Liver (tissue), 9 donors: Measurements from ENCODE around the gene MMP13. TPM values are rescaled to one million over a fixed set of nuclear protein-coding genes. Genes with fewer than 3 reads are reported as not detected.

ENCODE experiments used
- DNase-seq: peaks from one replicate; pipeline ENCODE4 v3.0.0-alpha.2; 2017; ENCODE audit warnings: low spot score
- H3K27ac ChIP-seq, 2 donors: one replicate each; pipeline ENCODE4 v1.7.0; 2013; ENCODE audit warnings: inconsistent platforms in 2 of 2, low read length in 2 of 2, control low read depth in 1 of 2, low read depth in 1 of 2, mild to moderate bottlenecking in 1 of 2
- H3K27me3 ChIP-seq, 4 donors: one replicate each; pipeline versions ENCODE4 v1.6.1 to v1.7.0; 2013; ENCODE audit warnings: low read length in 3 of 4, inconsistent platforms in 1 of 4, mild to moderate bottlenecking in 1 of 4, moderate library complexity in 1 of 4; ENCODE audit not compliant: control insufficient read depth in 4 of 4, insufficient read depth in 4 of 4
- H3K36me3 ChIP-seq, 4 donors: one replicate each; pipeline versions ENCODE4 v1.6.1 to v1.7.0; 2013; ENCODE audit warnings: low read length in 3 of 4, mild to moderate bottlenecking in 3 of 4, low read depth in 1 of 4, moderate library complexity in 1 of 4; ENCODE audit not compliant: control insufficient read depth in 4 of 4, insufficient read depth in 3 of 4
- H3K4me1 ChIP-seq, 4 donors: one replicate each; pipeline versions ENCODE4 v1.6.1 to v1.7.0; 2013; ENCODE audit warnings: low read length in 3 of 4, mild to moderate bottlenecking in 3 of 4, moderate library complexity in 1 of 4; ENCODE audit not compliant: control insufficient read depth in 4 of 4, insufficient read depth in 4 of 4
- H3K4me3 ChIP-seq, 3 donors: one replicate each; pipeline versions ENCODE4 v1.6.1 to v1.7.0; 2013; ENCODE audit warnings: low read length in 3 of 3, control low read depth in 1 of 3, low read depth in 1 of 3, mild to moderate bottlenecking in 1 of 3
- H3K9ac ChIP-seq, 2 donors: one replicate each; pipeline ENCODE4 v1.7.0; 2013; ENCODE audit warnings: low read length in 2 of 2, mild to moderate bottlenecking in 2 of 2, moderate library complexity in 2 of 2, control low read depth in 1 of 2, low read depth in 1 of 2
- H3K9me3 ChIP-seq, 4 donors: one replicate each; pipeline versions ENCODE4 v1.6.1 to v1.7.0; 2013; ENCODE audit warnings: low read length in 3 of 4; ENCODE audit not compliant: control insufficient read depth in 4 of 4
- ATF3 ChIP-seq: IDR thresholded peaks from 2 replicates; pipeline ENCODE4 v1.6.1; 2016; ENCODE audit warnings: antibody characterized with exemption
- CTCF ChIP-seq: fragments of 150-350 bp; IDR thresholded peaks from 2 replicates; pipeline ENCODE4 v1.5.1; 2017; ENCODE audit warnings: improper control_type of control experiment, low read depth, low read length; ENCODE audit not compliant: missing input control
- EGR1 ChIP-seq, 2 donors: IDR thresholded peaks; 2 replicates each; pipeline ENCODE4 v1.6.1; 2016 to 2018; ENCODE audit warnings: antibody characterized with exemption in 2 of 2, low read depth in 2 of 2
- FOXA1 ChIP-seq: IDR thresholded peaks from 2 replicates; pipeline ENCODE4 v1.6.1; 2016; ENCODE audit warnings: antibody characterized with exemption
- FOXA2 ChIP-seq: IDR thresholded peaks from 2 replicates; pipeline ENCODE4 v1.6.1; 2016; ENCODE audit warnings: antibody characterized with exemption
- GABPA ChIP-seq, 2 donors: IDR thresholded peaks in 1 of 2; conservative IDR thresholded peaks in 1 of 2; 2 replicates each; pipeline ENCODE4 v1.6.1; 2016; ENCODE audit warnings: antibody characterized with exemption in 2 of 2, mild to moderate bottlenecking in 1 of 2, moderate library complexity in 1 of 2
- HNF4A ChIP-seq, 2 donors: conservative IDR thresholded peaks; 2 replicates each; pipeline ENCODE4 v1.6.1; 2016; ENCODE audit warnings: antibody characterized with exemption in 2 of 2, mild to moderate bottlenecking in 2 of 2
- HNF4G ChIP-seq: IDR thresholded peaks from 2 replicates; pipeline ENCODE4 v1.6.1; 2016; ENCODE audit warnings: antibody characterized with exemption
- JUND ChIP-seq, 2 donors: IDR thresholded peaks; 2 replicates each; pipeline ENCODE4 v1.6.1; 2016; ENCODE audit warnings: antibody characterized with exemption in 2 of 2
- MAX ChIP-seq: IDR thresholded peaks from 2 replicates; pipeline ENCODE4 v1.6.1; 2016; ENCODE audit warnings: antibody characterized with exemption
- NR2F2 ChIP-seq: IDR thresholded peaks from 2 replicates; pipeline ENCODE4 v1.6.1; 2016; ENCODE audit warnings: antibody characterized with exemption
- RAD21 ChIP-seq, 2 donors: IDR thresholded peaks; 2 replicates each; pipeline ENCODE4 v1.6.1; 2016; ENCODE audit warnings: antibody characterized with exemption in 2 of 2, mild to moderate bottlenecking in 2 of 2
- RXRA ChIP-seq, 2 donors: IDR thresholded peaks; 2 replicates each; pipeline ENCODE4 v1.6.1; 2017 to 2018; ENCODE audit warnings: antibody characterized with exemption in 2 of 2, mild to moderate bottlenecking in 1 of 2
- SP1 ChIP-seq: IDR thresholded peaks from 2 replicates; pipeline ENCODE4 v1.6.1; 2018; ENCODE audit warnings: antibody characterized with exemption, mild to moderate bottlenecking
- TAF1 ChIP-seq: conservative IDR thresholded peaks from 2 replicates; pipeline ENCODE4 v1.6.1; 2016; ENCODE audit warnings: antibody characterized with exemption, mild to moderate bottlenecking
- YY1 ChIP-seq: IDR thresholded peaks from 2 replicates; pipeline ENCODE4 v1.6.1; 2016; ENCODE audit warnings: antibody characterized with exemption, mild to moderate bottlenecking
- ZBTB33 ChIP-seq: IDR thresholded peaks from 2 replicates; pipeline ENCODE4 v1.6.1; 2016; ENCODE audit warnings: antibody characterized with exemption
- WGBS: extraction: QIAGEN DNeasy Blood & Tissue Kit; methylation state at CpG from one replicate; pipeline ENCODE4 v1.1.7; 2013; 5-methylcytosine and 5-hydroxymethylcytosine counted together
- polyA plus RNA-seq, 2 donors: library from polyadenylated mRNA; stranded (reverse) in 1 of 2; unstranded in 1 of 2; fragments of 200-250 nt in 1 of 2; fragments of >200 nt in 1 of 2; fragmentation: Nextera tagmentation in 1 of 2; extraction: Ambion mirVana in 1 of 2; gene quantifications; one replicate each; pipeline versions ENCODE4 v1.2.1 to v1.2.3, GENCODE V29; 2013 to 2015
- total RNA-seq, 2 donors: library from RNA; depleted of rRNA; stranded (reverse); fragments of >200 nt; gene quantifications; one replicate each; pipeline ENCODE4 v1.2.3, GENCODE V29; 2014
- TF ChIP-seq, protein P1 (sequence below): IDR thresholded peaks from 2 replicates; pipeline ENCODE4 v1.6.1; 2016; ENCODE audit warnings: antibody characterized with exemption, mild to moderate bottlenecking
- donor health status: healthy.
- donor health status: healthy.
- donor health status: healthy.
- donor health status: healthy.
- donor health status: healthy.

Gene MMP13
- total and polyA plus RNA-seq, 4 donors, result not detected

- Histone ChIP-seq H3K27me3 (no peaks in the 10 kb centered on the region), H3K9me3 (no peaks in the 10 kb centered on the region), H3K4me3 (no peak overlapping the region), H3K27ac (no peak overlapping the region), H3K4me1 (no peaks in the 10 kb centered on the region), H3K9ac (no peak overlapping the region), H3K36me3 (no peaks in the 10 kb centered on the region)
- no peak for DNase-seq
- no peak for TF ChIP-seq HNF4A (conservative IDR thresholded peaks at IDR 0.05)
- no peak for TF ChIP-seq RAD21 (IDR thresholded peaks at IDR 0.05)
- no peak for TF ChIP-seq JUND (IDR thresholded peaks at IDR 0.05)
- TF ChIP-seq NR2F2, result no peak
- TF ChIP-seq CTCF, result no peak
- no peak for TF ChIP-seq EGR1 (IDR thresholded peaks at IDR 0.05; ENCODE audit: low read depth in 2 of 2)
- TF ChIP-seq MAX, result no peak
- TF ChIP-seq YY1, result no peak
- no peak for TF ChIP-seq RXRA (IDR thresholded peaks at IDR 0.05)
- TF ChIP-seq SP1, result no peak
- TF ChIP-seq FOXA2, result no peak
- TF ChIP-seq ATF3, result no peak
- TF ChIP-seq HNF4G, result no peak
- TF ChIP-seq GABPA (IDR thresholded peaks at IDR 0.05 in 1 of 2, conservative IDR thresholded peaks at IDR 0.05 in 1 of 2), result no peak
- no peak for TF ChIP-seq FOXA1
- TF ChIP-seq TAF1, result no peak
- no peak for TF ChIP-seq ZBTB33
- TF ChIP-seq, protein P1, sequence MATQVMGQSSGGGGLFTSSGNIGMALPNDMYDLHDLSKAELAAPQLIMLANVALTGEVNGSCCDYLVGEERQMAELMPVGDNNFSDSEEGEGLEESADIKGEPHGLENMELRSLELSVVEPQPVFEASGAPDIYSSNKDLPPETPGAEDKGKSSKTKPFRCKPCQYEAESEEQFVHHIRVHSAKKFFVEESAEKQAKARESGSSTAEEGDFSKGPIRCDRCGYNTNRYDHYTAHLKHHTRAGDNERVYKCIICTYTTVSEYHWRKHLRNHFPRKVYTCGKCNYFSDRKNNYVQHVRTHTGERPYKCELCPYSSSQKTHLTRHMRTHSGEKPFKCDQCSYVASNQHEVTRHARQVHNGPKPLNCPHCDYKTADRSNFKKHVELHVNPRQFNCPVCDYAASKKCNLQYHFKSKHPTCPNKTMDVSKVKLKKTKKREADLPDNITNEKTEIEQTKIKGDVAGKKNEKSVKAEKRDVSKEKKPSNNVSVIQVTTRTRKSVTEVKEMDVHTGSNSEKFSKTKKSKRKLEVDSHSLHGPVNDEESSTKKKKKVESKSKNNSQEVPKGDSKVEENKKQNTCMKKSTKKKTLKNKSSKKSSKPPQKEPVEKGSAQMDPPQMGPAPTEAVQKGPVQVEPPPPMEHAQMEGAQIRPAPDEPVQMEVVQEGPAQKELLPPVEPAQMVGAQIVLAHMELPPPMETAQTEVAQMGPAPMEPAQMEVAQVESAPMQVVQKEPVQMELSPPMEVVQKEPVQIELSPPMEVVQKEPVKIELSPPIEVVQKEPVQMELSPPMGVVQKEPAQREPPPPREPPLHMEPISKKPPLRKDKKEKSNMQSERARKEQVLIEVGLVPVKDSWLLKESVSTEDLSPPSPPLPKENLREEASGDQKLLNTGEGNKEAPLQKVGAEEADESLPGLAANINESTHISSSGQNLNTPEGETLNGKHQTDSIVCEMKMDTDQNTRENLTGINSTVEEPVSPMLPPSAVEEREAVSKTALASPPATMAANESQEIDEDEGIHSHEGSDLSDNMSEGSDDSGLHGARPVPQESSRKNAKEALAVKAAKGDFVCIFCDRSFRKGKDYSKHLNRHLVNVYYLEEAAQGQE, result no peak
- 64% methylated on average over 2 of the region's 2 CpGs for WGBS
Observed at GRCh38 chr11:102912482-102912830, 43.1 kb downstream of the MMP13 start.
